Lower leg skin (tissue), 4 donors: ENCODE data around the gene PROM1. TPM values are rescaled to one million over a fixed set of nuclear protein-coding genes. Genes with fewer than 3 reads are reported as not detected.

Experiments used
- DNase-seq, 2 donors: peaks; one replicate each; pipeline ENCODE4 v3.0.0-alpha.2; 2019; ENCODE audit warnings: low spot score in 2 of 2
- H3K4me3 ChIP-seq: fragments of 200-600 bp; sonication (generic); 2 replicates; pipeline ENCODE4 v1.5.1; 2017; ENCODE audit warnings: mild to moderate bottlenecking, low read depth; ENCODE audit not compliant: poor library complexity, severe bottlenecking
- POLR2A ChIP-seq, 2 donors: fragments of 450-650 bp; IDR thresholded peaks; one replicate each; pipeline ENCODE4 v1.6.1; 2016 to 2017; ENCODE audit warnings: antibody characterized with exemption in 2 of 2, mild to moderate bottlenecking in 1 of 2, moderate library complexity in 1 of 2
- WGBS, 2 donors: methylation state at CpG; one replicate each; pipeline ENCODE4 v1.1.5; 2018; 5-methylcytosine and 5-hydroxymethylcytosine counted together
- intact Hi-C: fragments of 100-400 bp; cut with DNase I; formaldehyde crosslinking; loops from one replicate; pipeline ENCODE4 v1.15.0; 2023; ENCODE audit warnings: low total_unique reads
- total RNA-seq, 4 donors: library from RNA; depleted of rRNA; stranded (reverse); fragments of >200 nt; gene quantifications; one replicate each; pipeline ENCODE4 v1.1.0, GENCODE V29; 2016
- TF ChIP-seq, protein P1 (sequence below), 3 donors: fragments of 450-650 bp; IDR thresholded peaks; one replicate each; pipeline ENCODE4 v1.5.1; 2016; ENCODE audit warnings: antibody characterized with exemption in 3 of 3, mild to moderate bottlenecking in 3 of 3, moderate library complexity in 2 of 3

The PROM1 gene
- total RNA-seq, 4 donors from 2014 or later: 1.3 to 7.6 (median 2.9) TPM

DNA sequence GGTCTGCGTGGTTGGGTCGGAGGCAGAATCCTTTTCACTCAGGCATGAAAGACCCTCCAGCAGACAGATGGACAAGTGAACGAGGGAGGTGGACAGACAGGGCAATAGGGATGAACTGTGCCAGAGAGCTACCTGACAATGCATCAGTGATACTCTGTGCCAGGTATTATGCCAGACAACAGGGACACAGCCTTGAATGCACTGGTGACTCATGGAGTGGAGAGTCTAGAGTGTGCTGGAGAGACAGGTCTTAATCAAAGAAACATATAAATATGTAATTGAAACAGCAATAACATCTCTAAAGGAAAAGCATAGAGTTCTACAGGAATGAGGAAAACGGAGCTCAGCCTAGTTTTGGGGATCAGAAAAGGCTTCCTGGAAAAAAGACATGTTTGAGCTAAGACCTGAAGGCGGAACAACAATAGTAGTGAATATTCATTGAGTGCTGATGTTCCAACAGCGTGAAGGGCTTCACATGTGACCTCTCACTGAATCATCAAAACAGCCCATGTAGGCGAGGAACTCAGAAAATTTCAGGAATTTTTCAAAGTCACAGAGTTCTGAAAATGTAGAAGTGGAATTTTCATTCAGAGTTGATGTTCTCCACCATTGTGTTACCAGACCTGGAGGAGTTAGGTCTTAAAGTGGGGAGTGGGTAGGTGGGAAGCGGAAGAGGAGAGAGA is 100.8 kb downstream of the PROM1 start:
- WGBS, 2 donors: 82 to 85% methylated on average over 8 of the region's 8 CpGs
- H3K4me3 ChIP-seq: no peak overlapping the region
- TF ChIP-seq POLR2A (IDR thresholded peaks at IDR 0.05): no peak
- TF ChIP-seq, protein P1, sequence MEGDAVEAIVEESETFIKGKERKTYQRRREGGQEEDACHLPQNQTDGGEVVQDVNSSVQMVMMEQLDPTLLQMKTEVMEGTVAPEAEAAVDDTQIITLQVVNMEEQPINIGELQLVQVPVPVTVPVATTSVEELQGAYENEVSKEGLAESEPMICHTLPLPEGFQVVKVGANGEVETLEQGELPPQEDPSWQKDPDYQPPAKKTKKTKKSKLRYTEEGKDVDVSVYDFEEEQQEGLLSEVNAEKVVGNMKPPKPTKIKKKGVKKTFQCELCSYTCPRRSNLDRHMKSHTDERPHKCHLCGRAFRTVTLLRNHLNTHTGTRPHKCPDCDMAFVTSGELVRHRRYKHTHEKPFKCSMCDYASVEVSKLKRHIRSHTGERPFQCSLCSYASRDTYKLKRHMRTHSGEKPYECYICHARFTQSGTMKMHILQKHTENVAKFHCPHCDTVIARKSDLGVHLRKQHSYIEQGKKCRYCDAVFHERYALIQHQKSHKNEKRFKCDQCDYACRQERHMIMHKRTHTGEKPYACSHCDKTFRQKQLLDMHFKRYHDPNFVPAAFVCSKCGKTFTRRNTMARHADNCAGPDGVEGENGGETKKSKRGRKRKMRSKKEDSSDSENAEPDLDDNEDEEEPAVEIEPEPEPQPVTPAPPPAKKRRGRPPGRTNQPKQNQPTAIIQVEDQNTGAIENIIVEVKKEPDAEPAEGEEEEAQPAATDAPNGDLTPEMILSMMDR (IDR thresholded peaks at IDR 0.05): no peak
- intact Hi-C loops: no loop called here
- no peak for DNase-seq

DNA sequence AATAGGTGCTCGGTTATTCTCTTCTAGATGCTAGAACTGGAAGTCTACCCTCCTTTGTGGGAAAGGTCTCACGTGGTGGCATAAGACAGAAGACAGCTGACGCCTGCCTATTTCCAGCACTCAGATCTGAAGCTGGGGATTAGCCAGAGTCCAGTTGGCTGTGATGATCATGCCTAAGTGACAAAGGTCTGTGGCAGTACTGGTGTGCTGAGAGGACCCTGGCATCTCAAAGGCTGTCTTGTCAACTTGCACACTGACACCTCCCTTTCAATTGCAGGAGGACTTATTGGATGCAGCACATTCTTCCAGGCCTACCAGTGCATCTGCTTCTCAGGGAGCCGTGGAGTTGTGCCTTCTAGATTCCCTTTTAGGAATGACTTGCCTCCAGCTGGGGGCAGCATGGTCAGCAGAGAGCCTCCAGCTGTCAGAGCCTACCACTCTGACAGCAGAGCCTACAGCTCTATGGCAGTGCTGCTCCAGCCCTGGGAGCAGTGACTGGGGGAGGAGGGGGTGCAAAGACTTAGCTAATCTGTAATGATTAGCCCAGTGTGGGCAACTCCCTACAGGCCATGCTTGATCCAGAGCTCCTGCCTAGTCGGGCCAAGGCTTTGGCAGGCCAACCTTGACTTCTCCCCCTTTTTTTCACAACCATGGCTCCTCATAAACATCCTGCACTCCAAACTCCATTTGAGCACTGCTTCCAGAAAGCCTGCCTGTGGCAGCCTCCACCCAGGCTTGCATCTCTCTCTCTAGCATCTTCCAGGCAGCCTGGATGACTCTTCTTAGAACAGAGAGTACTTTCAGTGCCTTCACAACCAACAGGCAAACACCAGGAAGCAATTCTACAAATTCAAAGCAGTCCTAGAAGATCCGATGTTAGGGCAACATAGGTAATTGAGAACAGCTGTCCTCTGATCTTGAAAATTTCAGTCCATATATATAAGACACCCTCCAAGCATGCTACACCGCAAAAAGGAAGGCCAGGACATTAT is 107.1 kb downstream of the PROM1 start:
- DNase-seq: no peak
- WGBS, 2 donors: 64 to 73% methylated on average over 7 of the region's 7 CpGs
- no peak overlapping the region for H3K4me3 ChIP-seq
- TF ChIP-seq, protein P1 (IDR thresholded peaks at IDR 0.05): no peak
- TF ChIP-seq POLR2A (IDR thresholded peaks at IDR 0.05): no peak
- intact Hi-C loops: no loop called here

DNA sequence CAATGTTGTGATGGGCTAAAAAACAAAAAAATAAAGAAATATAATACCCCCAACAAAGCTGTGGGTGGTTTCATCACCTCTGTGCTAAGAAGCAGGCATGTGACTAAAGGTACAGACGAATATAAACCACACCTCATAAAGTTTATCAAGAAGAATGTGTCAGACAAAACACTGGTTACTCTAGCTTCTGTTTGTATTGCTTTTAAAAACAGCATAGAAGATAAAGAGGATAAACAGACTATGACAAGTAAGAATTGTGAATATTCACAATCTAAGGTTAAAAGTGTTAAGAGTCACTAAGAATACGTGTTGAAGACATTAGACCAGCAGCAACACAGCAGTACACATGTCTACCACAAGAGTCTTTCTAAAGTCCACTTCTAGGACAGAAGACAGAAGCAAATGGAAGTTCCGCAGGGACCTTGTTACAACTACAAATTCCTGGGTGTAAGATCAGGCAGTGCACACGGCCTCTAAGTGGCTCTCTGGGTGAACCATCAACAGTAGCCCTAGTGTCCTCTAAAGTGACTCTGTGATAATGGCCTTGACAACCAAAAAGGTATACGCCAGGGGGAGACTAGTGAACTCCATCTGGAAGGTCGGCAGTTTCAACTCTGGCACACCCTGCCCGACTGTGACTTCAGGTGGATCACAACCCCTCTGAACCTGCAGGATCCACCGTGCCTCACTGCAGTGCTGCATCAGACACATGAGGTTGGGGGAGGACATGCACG is 112.6 kb downstream of the PROM1 start:
- DNase-seq: no peak
- TF ChIP-seq, protein P1 (IDR thresholded peaks at IDR 0.05): no peak
- TF ChIP-seq POLR2A (IDR thresholded peaks at IDR 0.05): no peak
- 86 to 88% methylated on average over 9 of the region's 9 CpGs for WGBS, 2 donors
- intact Hi-C loops: no loop called here
- no peak overlapping the region for H3K4me3 ChIP-seq

DNA sequence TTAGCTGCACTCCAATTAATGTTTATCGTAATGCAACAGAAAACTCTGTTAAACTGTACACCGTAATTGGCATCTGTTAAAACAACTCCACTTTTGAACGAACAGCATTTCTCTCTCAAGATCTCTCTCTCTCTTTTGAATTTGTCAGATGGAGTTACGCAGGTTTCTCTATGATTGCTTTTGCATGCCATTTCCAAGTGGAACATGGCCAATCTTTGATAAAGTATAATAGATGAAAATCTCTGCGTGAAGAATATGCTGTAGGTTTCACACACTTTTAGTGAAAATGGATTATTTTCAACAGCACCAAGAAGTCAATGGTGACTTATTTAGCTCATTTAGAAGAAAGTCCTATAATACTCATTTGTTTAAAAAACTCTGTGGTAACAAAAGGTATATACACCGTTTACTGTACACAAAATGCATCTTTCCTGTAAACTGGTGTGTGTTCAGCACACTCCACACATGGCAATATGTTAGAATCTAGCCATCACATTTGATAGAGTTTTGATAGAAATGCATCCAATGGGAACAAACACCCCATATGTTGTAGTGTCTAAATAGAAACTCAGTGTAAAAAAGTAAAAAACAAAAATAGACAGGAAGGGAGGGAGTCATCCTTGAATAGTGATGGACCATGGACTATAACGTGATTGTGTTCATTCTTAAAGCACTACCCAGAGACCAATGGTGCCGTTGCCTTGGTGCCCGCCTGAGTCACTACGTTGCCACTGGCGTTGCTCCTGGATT is 115.1 kb downstream of the PROM1 start:
- intact Hi-C loops: no loop called here
- H3K4me3 ChIP-seq: no peak overlapping the region
- no peak for DNase-seq
- no peak for TF ChIP-seq POLR2A (IDR thresholded peaks at IDR 0.05)
- TF ChIP-seq, protein P1 (IDR thresholded peaks at IDR 0.05): no peak
- whole genome bisulfite sequencing, 2 donors: 72 to 73% methylated on average over 11 of the region's 11 CpGs

DNA sequence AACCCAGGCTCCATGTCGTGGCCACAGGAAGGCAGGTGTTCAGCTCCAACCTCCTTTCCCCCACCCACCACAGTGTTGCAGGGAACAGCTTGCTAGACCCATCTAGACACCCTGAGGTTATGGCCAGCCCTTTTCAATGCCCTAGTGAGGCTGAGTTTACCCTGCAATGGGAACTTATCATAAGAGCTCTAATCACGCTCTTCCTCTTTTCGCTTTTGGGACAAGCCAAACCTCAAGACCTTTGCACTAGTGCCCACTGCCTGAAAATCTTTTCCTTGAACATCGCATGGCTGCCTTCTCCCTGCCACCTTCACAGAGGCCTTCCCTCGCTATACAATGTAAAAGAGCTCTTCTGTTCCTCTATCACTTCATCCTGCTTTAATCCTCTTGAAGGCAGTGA is 118.5 kb downstream of the PROM1 start:
- 90 to 91% methylated on average over 5 of the region's 5 CpGs for WGBS, 2 donors
- intact Hi-C loops: no loop called here
- no peak for DNase-seq
- no peak for TF ChIP-seq POLR2A (IDR thresholded peaks at IDR 0.05)
- TF ChIP-seq, protein P1 (IDR thresholded peaks at IDR 0.05): no peak
- H3K4me3 ChIP-seq: no peak overlapping the region
